Ammon's horn (tissue), 1 donor: ENCODE data around the gene SYNJ1.
"Not testable (repeated sequence)": the region's sequence is repeated elsewhere in the genome, so short reads cannot be mapped to it uniquely, and the experiment has no call there.

Experiments
- DNase-seq: peaks from one replicate; pipeline ENCODE4 v3.0.0-alpha.2; 2016; ENCODE audit warnings: low spot score

SYNJ1 gene

DNA sequence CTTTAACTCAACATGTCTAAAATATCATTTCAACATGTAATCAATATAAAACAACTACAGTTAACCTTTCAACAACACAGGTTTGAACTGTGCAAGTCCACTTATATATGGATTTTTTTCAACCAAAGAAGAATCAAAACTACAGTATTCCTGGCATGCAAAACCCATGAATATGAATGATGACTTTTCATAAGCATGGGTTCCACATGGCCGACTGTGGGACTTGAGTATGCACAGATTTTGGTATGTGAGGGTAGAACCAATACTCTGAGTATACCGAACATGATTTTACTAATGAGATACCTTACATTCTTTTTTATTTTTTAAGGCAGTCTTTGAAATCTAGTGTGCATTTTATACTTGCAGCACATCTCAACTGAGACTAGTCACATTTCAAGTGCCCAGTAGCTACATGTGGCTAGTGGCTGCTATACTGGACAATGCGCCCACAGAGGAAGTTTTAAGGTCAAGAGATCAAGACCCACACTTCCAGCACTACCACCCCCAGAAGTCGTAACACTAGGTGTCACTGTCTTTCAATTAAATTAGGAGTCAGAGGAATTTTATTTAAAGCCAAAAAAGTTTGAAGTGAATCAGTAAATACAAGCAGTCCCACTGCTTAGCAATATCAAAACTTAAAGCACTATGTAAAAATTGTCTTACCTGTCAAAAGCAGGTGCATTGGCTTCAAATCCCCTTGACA is 40.0 kb downstream of the SYNJ1 start:
- DNase-seq: no peak

DNA sequence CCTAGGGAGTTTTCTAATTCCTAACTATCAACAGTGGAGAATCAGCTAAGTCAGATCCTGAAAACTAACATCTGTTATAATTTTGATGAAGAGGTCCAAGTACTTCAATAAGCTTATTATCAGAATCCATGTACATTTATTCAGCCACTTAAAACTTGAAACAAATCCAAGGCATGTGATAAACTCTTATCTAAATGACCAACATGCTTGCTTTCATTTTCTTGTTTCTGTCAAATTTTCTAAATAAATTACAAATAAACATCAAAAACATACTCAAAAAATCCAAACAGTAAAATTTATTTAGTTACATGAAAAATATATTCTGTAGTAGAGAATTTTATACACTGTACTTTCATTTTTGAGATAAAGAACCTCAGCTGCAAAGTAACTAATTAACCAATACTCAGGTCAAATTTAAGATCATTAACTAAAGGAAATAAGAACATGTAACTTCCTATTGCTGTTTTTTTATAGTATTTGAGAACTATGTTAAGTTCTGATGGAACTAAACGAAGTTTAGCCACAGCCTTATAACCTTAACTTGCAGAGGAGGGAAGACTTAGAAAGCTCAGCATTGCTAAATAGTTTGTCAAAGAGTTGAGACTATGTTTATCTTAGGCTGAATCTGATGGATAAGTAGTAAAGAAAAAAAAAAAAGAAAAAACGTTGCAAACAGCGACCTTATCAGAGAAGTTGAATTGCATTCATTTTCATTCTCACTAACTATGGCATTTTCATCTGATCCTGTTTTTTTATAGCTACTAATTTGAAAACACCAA is 44.9 kb downstream of the SYNJ1 start:
- DNase-seq: no peak

DNA sequence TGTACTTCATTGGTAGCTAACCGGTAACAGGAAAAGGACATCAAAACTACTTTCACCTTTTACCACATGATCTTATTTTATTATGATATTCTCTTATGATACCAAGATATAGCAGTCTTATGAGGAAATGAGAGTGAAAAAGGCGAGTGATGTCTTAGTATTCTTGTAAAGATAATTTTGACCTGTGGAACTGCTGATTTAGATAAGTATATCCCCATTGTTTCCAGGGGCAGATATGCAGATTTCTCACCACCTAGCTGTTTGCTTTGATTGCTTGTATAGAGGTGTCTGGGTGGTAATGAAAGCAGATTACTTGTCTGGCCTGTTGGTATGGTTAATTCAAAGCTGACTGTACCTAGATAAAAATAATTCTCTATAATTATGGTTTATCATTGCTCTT is 53.1 kb downstream of the SYNJ1 start:
- no peak for DNase-seq

DNA sequence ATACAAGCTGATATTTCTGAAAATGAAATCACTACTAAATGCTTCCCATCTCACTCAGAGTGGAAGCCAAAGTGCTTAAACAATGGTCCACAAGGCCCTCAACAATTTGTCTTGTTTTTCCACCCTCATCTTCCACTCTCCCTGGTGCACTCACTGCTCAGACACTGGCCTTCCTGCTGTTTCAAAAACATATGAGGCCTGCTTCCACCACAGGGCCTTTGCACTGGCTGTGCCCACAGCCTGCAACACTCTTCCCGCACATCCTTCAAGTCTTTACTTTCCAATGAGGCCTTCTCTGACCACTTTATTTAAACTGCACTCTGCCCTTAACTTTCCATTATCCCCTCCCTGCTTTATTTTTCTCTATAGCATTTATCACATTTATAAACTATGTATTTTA is 53.8 kb downstream of the SYNJ1 start:
- DNase-seq: no peak

DNA sequence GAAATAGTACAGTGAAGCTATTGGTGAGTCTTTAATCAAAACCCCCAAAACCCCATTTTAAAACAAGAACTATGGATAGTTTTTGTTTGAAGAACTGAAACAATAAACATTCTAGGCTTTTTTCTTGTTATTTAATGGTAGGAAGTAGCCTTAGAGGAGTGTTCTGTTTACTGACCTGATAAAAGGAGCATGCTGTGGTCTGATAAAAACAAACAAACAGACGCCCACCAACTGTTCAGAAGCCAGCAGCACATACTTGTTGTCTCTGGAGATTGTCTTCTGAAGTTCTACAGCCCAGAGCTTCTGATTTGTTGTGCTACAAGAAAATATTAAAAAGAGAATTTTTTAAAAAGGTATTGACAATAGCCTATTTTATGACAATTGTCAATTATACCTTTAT is 61.6 kb downstream of the SYNJ1 start:
- DNase-seq: no peak

DNA sequence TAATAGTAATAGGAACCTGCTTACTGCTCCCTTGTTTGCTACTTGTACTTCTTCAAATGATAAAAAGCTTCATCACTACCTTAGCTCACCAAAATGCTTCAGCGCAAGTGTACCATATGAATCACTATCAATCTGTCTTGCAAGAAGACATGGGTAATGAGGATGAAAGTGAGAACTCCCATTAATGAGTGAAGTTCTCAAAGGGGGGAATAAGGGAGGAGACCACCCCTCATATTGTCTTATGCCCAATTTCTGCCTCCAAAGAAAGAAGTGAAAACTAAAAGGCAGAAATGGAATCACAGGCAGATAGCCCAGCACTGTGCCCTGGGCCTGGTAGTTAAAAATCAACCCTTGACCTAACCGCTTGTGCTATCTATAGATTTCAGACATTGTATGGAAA is 63.7 kb downstream of the SYNJ1 start:
- DNase-seq: not testable (repeated sequence)

DNA sequence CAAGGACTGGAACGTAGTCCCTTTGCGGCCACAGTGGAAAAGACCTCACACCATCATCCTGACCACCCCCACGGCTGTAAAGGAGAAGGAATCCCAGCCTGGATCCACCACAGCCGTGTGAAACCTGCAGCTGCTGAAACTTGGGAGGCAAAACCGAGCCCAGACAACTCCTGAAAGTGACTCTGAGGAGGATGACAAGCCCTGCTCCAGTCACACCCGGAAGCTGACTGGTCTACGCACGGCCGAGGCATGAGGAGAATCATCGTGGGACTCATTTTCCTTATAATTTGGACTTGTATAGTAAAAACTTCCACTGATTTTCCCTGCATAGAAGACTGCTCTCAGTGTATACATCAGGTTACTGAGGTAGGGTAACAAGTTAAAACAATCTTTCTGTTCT is 65.8 kb downstream of the SYNJ1 start:
- not testable (repeated sequence) for DNase-seq

DNA sequence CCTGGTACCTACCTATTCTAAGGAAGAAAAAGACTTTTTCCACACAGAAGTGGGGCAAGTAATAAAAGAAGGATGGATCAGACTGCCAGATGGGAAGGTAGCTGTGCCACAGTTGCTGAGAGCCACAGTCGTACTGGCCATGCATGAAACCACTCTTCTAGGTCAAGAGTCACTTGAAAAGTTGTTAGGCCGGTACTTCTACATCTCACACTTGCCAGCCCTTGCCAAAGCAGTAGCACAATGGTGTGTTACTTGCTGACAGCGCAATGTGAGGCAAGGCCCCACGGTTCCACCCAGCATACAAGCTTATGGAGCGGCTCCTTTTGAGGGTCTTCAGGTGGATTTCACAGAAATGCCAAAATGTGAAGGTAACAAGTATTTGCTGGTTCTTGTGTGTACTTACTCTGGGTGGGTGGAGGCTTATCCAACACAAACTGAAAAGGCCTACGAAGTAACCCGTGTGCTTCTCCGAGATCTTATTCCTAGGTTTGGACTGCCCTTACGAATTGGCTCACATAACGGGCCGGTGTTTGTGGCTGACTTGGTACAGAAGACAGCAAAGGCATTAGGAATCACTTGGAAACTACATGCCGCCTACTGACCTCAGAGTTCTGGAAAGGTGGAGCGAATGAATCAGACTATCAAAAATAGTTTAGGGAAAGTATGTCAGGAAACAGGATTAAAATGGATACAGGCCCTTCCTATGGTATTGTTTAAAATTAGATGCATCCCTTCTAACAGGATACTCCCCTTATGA is 66.6 kb downstream of the SYNJ1 start:
- DNase-seq: not testable (repeated sequence)

DNA sequence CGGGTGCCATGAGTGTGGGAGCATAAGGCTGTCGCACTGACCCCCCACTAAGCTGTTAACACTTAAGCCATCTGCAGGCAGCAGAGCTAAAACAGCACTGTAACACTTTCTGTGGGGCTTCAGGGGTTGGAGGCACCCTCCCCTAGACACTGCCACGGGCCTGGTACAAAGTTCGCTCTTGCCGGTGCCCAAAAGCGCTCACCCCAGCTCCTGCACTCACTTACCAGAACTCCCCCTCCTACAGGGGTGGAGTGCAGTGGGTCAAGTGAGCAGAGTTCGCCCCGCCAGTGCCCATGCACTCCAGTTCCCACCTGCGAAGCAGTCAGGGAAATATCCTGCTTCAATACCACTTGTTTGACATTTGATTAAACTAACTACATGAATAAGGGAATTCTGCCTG is 69.3 kb downstream of the SYNJ1 start:
- DNase-seq: no peak

DNA sequence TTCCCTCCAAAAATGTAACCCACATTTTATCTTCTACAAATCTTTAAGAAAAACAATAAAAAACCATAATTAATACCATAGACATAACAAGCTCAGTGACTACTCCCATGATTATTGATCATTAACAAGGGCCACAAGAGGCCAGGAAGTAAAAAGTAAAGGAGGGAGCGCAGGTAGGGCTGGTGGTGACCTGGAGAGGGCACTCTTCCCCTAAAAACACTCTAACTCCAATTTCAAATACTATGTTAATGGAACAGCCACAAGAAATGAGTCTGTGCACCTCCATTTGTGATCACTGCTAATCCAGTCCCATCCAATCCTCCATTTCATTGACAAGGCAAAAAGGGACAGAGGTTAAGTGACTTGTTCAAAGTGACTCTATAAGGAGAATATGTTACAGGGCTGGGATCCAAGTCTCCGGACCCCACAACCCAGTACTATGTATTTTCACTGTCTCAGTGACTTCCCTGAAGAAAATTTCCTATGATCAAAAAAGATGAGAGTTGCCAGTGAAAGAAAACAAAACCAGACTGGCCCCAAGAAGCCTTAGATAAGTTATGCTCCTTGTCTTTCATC is 74.4 kb downstream of the SYNJ1 start:
- DNase-seq: no peak

DNA sequence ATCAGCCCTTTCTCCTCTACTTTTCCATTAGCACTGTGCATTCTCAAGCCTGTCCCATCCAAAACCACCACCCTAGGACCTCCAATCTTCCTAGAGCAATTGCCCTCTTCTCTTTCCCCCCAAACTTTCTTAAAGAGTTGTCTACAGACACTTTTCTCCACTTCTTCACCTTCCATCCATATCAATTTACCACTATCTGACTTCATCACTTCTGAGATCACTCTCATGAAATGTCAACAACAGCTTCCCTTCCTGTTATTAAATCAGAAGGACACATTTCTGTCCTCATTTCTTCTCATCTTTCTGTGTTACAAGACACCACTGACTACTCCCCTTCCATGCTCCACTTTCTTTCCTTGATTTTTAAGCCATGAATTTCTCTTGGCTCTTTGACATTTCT is 79.6 kb downstream of the SYNJ1 start:
- no peak for DNase-seq

DNA sequence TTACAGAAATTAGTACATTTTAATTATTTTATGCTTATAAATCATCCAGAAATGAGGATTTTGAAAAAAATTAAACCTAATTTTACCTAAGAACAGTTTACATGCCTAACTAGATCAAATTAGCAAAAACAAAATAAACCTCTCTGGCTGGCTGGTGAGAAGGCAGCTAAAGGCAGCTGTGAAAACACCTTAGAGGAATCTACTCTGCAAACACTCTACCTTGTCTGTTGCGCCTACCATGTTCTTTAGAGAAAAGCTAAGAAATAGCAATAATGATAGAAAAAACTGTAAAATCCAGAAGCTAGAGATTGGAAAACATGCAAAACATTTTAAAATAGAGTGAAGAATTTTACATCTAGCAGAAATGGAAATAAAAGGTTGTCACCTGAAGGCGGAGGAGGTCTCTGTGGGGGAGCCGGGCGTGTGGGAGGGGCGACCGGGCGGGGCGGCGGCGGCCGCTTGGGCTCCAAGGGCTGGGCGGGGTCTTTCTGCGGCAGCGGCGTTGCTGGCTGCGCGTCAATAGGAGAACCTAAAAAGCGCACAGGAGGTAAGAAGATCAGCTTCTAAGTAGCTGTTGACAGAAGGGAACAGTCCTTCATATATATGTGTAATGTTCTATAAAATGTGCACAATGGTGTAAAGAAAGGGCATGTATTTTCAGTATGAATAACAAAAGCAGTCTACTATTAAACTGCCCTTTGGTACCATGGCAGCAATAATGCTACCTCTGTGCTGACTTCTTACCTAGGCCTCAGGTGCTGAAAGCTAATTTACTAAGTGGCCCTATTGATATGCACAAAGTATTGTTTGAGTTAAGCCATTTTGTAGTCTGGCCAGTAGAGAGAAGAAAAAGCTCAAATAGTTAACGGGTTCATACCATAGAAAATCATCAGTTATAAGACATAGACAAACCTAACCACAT is 82.3 kb downstream of the SYNJ1 start:
- no peak for DNase-seq

DNA sequence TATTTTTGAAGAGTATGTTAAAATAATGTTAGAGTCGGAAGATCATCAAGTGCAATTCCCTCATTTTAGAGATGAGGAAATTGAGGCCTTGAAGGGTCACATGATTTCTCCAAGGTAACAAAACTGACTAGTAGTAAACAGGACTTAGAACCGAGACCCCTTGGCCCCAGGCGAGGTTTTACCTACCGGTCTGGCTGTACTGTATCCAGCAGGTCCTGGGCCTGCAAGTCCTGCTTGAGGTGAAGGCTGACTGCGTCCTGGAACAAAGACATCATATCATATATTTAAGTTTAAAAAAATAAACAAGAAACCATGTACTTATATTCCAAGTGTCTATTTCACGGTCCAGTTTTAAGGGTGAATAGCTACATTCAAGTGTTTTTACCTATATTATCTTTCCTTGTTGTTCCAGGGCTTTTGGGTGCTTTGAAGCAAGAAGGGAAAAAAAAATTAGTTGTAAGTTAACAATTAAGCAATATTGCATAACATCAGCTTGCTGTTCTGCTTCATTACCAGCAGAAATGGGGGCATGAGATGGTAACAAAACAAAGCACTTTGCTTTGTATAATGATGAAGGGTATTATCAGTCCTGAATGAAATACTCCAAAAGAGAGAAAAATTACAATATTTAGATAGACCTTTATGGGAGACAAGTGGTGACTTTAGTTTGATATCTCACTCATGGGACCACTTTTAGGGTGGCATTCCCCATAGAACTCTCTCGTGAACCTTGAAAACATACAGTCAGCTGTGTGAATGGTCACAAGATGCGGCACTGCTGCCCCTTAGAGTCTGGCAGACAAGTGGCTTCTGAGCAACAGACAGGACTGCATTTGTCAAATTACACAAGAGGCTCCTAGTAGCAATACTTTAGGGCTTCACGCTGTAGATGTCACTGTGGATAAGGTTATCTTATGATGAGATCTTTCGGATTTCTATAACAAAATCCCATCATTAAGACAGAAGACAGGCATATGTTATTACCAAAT is 85.8 kb downstream of the SYNJ1 start:
- DNase-seq: peak; percentile 57

DNA sequence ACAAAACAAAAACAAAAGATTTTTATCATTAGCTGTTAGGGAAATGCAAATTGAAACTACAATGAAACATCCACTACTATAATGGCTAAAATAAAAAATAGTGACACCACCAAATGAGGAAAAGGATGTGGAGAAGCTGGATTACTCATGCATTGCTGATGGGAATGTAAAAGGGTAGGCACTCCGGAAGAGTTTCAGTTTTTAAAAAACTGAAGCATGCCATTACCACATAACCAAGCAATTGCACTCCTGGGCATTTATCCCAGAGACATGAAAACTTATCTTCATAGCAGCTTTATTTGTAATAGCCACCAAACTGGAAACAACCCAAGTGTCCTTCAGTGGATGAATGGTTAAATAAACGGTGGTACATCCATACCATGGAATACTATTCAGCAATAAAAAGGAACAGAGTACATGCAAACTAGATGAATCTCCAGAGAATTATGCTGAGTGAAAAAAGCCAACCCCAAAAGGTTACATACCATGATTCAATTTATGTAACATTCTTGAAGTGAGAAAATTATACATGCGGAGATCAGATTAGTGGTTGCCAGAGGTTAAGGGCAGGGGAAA is 101.1 kb downstream of the SYNJ1 start:
- DNase-seq: no peak

DNA sequence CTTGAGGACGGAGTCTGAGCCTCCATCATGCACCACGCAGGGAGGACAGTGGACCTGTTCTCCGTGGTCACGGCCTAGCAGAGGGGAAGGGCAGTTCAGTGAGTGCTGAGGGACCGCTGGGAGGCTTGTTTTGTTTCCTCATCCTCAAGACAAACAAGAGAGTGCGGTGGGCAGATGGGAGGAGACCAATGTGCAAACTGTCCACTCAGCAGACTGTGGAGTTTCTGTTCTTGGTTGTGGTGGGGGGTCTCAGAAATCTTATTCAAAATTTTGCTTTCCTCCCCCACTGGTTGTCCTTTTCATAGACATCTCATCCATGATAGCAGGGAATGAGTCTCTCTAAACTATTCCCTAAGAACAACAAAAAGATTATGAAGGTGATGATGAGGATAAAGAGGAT is 109.6 kb downstream of the SYNJ1 start:
- DNase-seq: not testable (repeated sequence)

DNA sequence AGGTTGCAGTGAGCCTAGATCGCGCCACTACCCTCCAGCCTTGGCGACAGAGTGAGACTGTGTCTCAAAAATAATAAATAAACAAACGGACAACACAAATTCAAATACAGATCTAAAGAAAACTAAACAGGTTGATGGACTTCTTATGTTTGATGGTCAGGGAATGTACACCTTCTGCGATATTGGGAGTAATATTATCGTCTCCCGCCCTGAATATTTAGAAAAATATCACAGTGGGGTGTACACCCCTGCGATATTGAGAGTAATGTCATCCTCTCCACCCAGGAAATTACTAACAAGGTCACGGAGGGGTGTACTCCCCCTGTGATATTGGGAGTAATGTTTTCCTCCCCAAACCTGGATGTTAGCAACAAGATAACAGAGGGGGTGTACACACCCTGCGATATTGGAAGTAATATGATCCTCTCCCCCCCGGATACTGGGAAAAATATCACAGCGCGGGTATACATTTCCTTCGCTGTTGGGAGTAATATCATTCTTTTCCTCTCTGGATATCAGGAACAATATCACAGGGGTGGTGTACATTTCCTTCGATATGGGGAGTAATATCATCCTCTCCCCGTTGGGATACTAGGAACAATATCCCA is 114.3 kb downstream of the SYNJ1 start:
- no peak for DNase-seq

DNA sequence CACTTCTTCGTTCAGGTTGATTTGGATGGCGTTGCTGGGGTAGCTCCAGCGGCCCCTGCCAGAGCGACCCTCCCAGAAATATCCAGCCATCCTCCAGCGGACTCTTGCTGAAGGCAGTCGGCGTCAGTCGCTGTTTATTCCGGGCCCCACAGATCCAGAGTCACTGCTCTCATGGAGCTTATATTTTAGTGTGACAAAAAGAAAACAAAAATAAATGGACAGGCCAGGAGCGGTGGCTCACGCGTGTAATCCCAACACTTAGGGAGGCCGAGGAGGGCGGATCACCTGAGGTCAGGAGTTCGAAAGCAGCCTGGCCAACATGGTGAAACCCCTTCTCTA is 114.8 kb downstream of the SYNJ1 start:
- DNase-seq: no peak

DNA sequence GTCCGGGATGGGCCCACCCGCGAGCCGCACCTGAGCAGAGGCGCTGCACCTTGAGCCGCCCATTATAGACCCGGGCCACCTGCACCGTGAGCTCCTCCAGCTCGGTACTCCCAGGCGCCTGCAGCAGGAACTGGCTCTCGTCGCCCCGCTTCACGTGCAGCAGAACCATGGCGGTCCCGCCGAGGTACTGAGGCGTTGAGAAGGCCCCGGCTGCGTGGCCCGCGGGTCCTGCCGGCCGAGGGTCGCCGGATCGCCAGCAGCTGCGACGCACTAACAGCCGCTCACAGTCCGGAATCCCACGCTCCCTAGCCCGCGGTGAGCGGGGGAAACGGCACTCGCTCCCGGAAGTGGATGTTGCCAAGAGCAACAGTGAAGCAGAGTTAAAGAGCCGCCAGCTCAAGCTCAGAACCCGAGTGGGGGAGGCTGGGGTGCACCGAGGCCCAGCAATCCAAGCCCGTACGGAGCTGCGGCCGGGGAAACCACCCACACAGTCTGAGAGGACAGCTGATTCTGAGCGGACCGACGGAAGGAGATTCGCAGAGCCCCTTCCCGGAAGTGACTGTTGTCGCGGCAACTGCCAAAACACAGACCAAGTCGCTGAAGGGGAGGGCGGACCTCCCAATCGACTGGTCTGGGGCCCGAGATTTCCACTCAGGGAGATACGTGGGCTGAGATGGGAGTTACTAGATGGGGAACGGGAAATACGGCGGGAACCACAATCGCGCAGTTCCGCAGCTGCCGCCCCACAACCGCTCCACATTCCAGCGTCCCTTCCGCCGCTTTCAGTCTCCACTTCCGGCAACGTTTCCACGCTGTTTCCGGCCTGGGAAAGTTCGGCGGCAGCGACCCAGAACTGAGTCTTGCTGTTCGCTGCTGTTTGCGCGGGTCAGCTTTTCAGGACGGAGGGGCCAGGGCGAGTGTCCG is 115.5 kb downstream of the SYNJ1 start, which contains the start of gene CFAP298:
Gene CFAP298, minus strand, starts transcription at position 303 of the 924 bp plus-strand sequence. Its CDS starts 134 bp downstream, at position 169.
- peak; percentile 95 for DNase-seq
